GM21423 (cell line): ENCODE results near the gene SLC15A4.
A peak's percentile ranks its signal among the peaks of the same experiment; 100 is the strongest.
"Not testable (repeated sequence)": the region's sequence is repeated elsewhere in the genome, so short reads cannot be mapped to it uniquely, and the experiment has no call there.

Experiments
- ATAC-seq: cut with Tn5 transposase; IDR thresholded peaks from one replicate; pipeline ENCODE4 v1.9.1; 2021; ENCODE audit warnings: mild to moderate bottlenecking, moderate library complexity; ENCODE audit not compliant: unreplicated experiment

The SLC15A4 gene

GRCh38 chr12:128815779-128816642 lies 7.7 kb downstream of the SLC15A4 start:
- no peak for ATAC-seq

GRCh38 chr12:128814411-128815261 lies 9.1 kb downstream of the SLC15A4 start:
- no peak for ATAC-seq

- no peak for ATAC-seq
These were observed 9.9 kb downstream of the SLC15A4 start for GRCh38 chr12:128813883-128814282.

GRCh38 chr12:128813392-128813791 lies 10.4 kb downstream of the SLC15A4 start:
- no peak for ATAC-seq

- ATAC-seq = no peak
These were observed 12.0 kb downstream of the SLC15A4 start for GRCh38 chr12:128811806-128812205.

GRCh38 chr12:128810182-128811127 lies 13.3 kb downstream of the SLC15A4 start:
- peak; percentile 60 for ATAC-seq

- ATAC-seq = no peak
These were observed 15.1 kb downstream of the SLC15A4 start for GRCh38 chr12:128808651-128809050.

GRCh38 chr12:128807161-128807724 lies 16.5 kb downstream of the SLC15A4 start:
- no peak for ATAC-seq

GRCh38 chr12:128806573-128806972 lies 17.2 kb downstream of the SLC15A4 start:
- no peak for ATAC-seq

GRCh38 chr12:128805406-128805805 lies 18.4 kb downstream of the SLC15A4 start:
- not testable (repeated sequence) for ATAC-seq

GRCh38 chr12:128804762-128805161 lies 19.0 kb downstream of the SLC15A4 start:
- ATAC-seq = no peak

- ATAC-seq = no peak
These were observed 20.0 kb downstream of the SLC15A4 start for GRCh38 chr12:128803788-128804187.

- no peak for ATAC-seq
These were observed 21.0 kb downstream of the SLC15A4 start for GRCh38 chr12:128802756-128803155.

- no peak for ATAC-seq
These were observed 21.8 kb downstream of the SLC15A4 start for GRCh38 chr12:128801879-128802391.

GRCh38 chr12:128800606-128801005 lies 23.2 kb downstream of the SLC15A4 start:
- no peak for ATAC-seq

GRCh38 chr12:128798571-128799341 lies 25.0 kb downstream of the SLC15A4 start:
- peak; percentile 26 for ATAC-seq

- ATAC-seq = peak; percentile 32
These were observed 26.3 kb downstream of the SLC15A4 start for GRCh38 chr12:128797119-128798118.

GRCh38 chr12:128796439-128797118 lies 27.2 kb downstream of the SLC15A4 start:
- peak; percentile 15 for ATAC-seq
